NCI-H1930 (cell line): Measurements from ENCODE around the gene AHDC1.

Source experiments
- DNase-seq, 2 experiments: peaks; one replicate each; lab custom pipeline; 2025; lab: John Stamatoyannopoulos, UW

AHDC1 gene

DNA sequence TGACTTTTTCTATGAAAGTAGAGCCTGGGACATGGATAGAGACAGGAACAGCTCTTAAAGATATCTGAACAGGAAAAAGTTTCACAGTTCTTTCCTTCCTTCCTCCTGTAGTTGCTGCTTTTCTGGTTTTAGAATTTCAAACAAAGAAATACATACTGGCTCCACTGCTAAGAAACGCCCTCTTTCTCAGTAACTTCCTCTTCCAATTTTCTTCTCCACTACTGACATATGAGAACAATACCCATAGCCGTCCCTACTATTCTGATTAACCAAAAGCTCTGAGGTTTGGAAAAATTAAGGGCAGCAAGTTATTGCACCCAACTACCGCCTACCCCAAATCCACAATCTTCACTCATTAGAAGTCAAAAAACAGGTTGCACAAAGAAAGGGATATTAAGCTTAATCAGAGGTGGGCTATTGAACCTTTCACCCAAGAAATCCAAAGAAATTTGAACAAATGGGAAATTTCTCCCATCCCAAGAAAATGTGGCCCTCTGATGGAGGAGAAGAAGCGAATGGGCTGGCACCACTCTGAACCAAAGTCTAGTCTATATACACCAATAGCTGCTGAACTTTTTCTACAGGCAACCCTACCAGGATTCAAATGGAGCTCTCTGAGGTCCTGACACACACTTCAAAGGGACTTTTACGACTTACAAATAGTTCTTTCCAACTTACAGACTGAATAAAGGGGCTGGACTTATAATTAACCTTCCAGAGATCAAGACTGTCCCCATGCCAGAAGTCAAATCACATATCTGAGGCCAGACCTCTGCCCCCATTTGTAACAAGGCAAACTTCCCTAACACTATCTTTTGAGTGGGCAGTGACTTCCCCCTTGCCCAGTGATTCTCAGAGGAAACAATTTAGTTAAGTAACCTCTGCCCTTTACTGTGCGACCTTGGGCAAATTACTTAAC, 115.7 kb downstream of the AHDC1 start:
- DNase-seq: no peak

DNA sequence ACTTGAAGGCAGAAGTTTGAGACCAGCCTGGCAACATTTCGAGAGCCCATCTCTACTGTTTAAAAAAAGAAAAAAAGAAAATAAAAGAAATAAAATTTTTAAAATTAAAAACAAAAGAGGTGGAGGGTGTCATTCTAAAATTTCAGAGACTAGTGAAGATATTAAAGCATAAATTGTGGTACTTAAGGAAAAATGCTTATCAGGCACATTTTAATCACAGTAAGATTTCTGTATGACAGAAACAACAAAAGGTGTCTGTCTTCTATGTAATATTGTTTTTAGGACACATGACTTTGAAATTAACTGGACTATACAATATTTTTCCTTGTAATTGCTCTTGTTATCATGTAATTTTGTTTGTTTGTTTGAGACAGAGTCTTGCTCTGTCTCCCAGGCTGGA, 118.6 kb downstream of the AHDC1 start:
- DNase-seq: no peak
